ENCODE data around the gene SGMS2.

- no peak for TF ChIP-seq CREB1 (IDR thresholded peaks at IDR 0.05; ENCODE audit: low read depth)
- no peak for TF ChIP-seq NFIC (IDR thresholded peaks at IDR 0.05)
- no peak for TF ChIP-seq TEAD4 (IDR thresholded peaks at IDR 0.05)
- no peak for TF ChIP-seq YY1 (IDR thresholded peaks at IDR 0.05; ENCODE audit: low read depth)
Measured at GRCh38 chr4:107837776-107838618, 13.3 kb downstream of the SGMS2 start.

Measured in Ishikawa (cell line).